RWPE1 (cell line): Measurements from ENCODE around the gene SNX11.

Experiments
- CTCF ChIA-PET: fragments of 350-600 bp; sonication (Branson Sonifier 250); formaldehyde crosslinking; extraction: SDS; loops from one replicate; lab custom pipeline; 2021; lab: Yijun Ruan, JAX
- POLR2A ChIA-PET: fragments of 400-600 bp; formaldehyde crosslinking; extraction: SDS; loops from one replicate; lab custom pipeline; 2020; ENCODE audit warnings: antibody characterized with exemption; ENCODE audit not compliant: low non-redundant PET; lab: Yijun Ruan, JAX
- DNase-seq: peaks from one replicate; pipeline ENCODE4 v3.0.0; 2012; ENCODE audit warnings: low spot score
- H3K27ac ChIP-seq: fragments of 450-650 bp; 2 replicates; pipeline ENCODE4 v1.5.1; 2017
- CTCF ChIP-seq: fragments of 450-650 bp; conservative IDR thresholded peaks from 2 replicates; pipeline ENCODE4 v1.5.1; 2017; ENCODE audit warnings: low read depth, mild to moderate bottlenecking

The SNX11 gene

GRCh38 chr17:48134912-48135480 lies 27.4 kb downstream of the SNX11 start:
- H3K27ac ChIP-seq: no peak overlapping the region
- TF ChIP-seq CTCF: no peak
- no peak for DNase-seq
- CTCF ChIA-PET: no interaction called here
- POLR2A ChIA-PET: no interaction called here

GRCh38 chr17:48137656-48138055 lies 30.1 kb downstream of the SNX11 start:
- no peak for TF ChIP-seq CTCF
- POLR2A ChIA-PET: no interaction called here

GRCh38 chr17:48139944-48140343 lies 32.4 kb downstream of the SNX11 start:
- H3K27ac ChIP-seq: no peak overlapping the region
- no peak for DNase-seq
- no peak for TF ChIP-seq CTCF
- ChIA-PET CTCF (no interaction called here), POLR2A (no interaction called here)

More at GRCh38 chr17:48137656-48138055, 30.1 kb downstream of the SNX11 start:
- CTCF ChIA-PET: interaction anchor here (1.0 kb wide), 1 partner anchor 9 kb away, joined by 7 read pairs; no protein-coding TSS in a partner anchor
- H3K27ac ChIP-seq: no peak overlapping the region
- no peak for DNase-seq

GRCh38 chr17:48143629-48144028 lies 36.1 kb downstream of the SNX11 start:
- CTCF ChIA-PET: interaction anchor here (0.6 to 1.1 kb wide), 3 partner anchors 13 to 449 kb away, joined by 3 to 4 read pairs (median 3); no protein-coding TSS in a partner anchor
- TF ChIP-seq CTCF: no peak
- H3K27ac ChIP-seq: no peak overlapping the region
- no peak for DNase-seq
- POLR2A ChIA-PET: no interaction called here

- no peak for DNase-seq
- no peak for TF ChIP-seq CTCF
- ChIA-PET POLR2A (no interaction called here), CTCF (interaction anchor here (0.6 kb wide), 1 partner anchor 53 kb away, joined by 3 read pairs; no protein-coding TSS in a partner anchor)
- no peak overlapping the region for H3K27ac ChIP-seq
These were observed 36.7 kb downstream of the SNX11 start for GRCh38 chr17:48144231-48144630.

GRCh38 chr17:48144976-48145798 lies 37.6 kb downstream of the SNX11 start:
- CTCF ChIA-PET: no interaction called here
- TF ChIP-seq CTCF: no peak
- no peak for DNase-seq
- H3K27ac ChIP-seq: no peak overlapping the region
- POLR2A ChIA-PET: no interaction called here
